ENCODE measurements around the gene SUSD2.

SUSD2 gene

DNA sequence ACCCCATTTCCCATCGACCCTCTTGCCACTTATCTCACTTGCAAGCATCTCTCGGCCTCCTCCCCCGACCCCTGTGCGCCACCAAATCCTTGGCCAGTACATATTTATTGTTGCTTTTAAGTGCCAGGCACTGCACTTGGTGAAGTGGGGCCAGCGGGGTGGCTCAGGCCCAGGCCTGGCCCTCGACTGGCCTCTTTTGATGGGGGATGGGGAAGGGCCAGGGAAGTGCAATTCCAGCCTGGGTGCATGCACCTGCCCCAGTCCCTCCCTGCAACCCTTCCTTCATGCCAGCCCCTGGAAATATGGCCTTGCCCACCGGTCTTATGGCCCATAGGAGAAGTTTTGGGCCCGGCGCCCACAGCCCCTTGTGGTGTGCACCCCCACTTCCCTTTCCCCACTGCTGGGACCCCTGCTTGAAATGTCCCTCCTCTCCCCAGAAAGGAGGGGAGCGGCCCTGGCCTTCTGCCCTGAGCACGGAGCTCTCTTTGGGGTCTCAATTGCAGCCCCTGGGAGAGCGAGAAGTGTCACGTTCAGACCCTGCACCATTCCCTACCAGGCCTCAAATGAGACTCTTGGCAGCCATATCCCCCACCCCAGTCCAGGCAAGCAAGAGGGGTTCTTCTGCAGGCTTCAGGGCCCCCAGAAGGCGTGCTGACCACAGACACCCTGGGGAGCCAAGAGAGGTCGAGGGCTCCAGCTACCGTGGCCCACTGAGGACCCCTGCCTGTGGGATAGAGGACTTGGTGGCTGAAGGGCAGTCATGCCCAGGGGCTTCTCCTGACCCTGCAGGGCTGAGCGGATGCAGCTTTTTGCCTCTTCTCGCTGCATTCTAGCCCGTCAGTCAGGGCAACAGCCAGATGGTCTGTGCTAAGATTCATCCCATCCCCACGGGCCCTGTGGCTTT lies 961 bp downstream of the SUSD2 start:
- ATAC-seq, result peak; percentile 38
- TF ChIP-seq ZFP30 (CRISPR knock-in tag; IDR thresholded peaks at IDR 0.05) (no peak), ZNF8 (CRISPR knock-in tag; IDR thresholded peaks at IDR 0.05) (no peak), GLIS3 (CRISPR knock-in tag; IDR thresholded peaks at IDR 0.05) (no peak), RARB (CRISPR knock-in tag; IDR thresholded peaks at IDR 0.05) (no peak), ARNTL (CRISPR knock-in tag; IDR thresholded peaks at IDR 0.05; ENCODE audit: borderline replicate concordance, low read depth) (no peak), OSR1 (CRISPR knock-in tag; IDR thresholded peaks at IDR 0.05) (no peak), ZFP3 (CRISPR knock-in tag; IDR thresholded peaks at IDR 0.05) (no peak), BACH2 (CRISPR knock-in tag; IDR thresholded peaks at IDR 0.05; ENCODE audit: borderline replicate concordance) (no peak), TCF4 (CRISPR knock-in tag; IDR thresholded peaks at IDR 0.05; ENCODE audit: borderline replicate concordance) (no peak), ZNF565 (CRISPR knock-in tag; conservative IDR thresholded peaks at IDR 0.05; ENCODE audit: low read depth) (no peak), ISL1 (CRISPR knock-in tag; IDR thresholded peaks at IDR 0.05) (no peak), SNAI2 (CRISPR knock-in tag; IDR thresholded peaks at IDR 0.05) (no peak), ESRRG (CRISPR knock-in tag; IDR thresholded peaks at IDR 0.05) (no peak), PPARA (CRISPR knock-in tag; IDR thresholded peaks at IDR 0.05; ENCODE audit: borderline replicate concordance) (no peak), CSDC2 (CRISPR knock-in tag; IDR thresholded peaks at IDR 0.05) (no peak)
- TF ChIP-seq, protein P1, sequence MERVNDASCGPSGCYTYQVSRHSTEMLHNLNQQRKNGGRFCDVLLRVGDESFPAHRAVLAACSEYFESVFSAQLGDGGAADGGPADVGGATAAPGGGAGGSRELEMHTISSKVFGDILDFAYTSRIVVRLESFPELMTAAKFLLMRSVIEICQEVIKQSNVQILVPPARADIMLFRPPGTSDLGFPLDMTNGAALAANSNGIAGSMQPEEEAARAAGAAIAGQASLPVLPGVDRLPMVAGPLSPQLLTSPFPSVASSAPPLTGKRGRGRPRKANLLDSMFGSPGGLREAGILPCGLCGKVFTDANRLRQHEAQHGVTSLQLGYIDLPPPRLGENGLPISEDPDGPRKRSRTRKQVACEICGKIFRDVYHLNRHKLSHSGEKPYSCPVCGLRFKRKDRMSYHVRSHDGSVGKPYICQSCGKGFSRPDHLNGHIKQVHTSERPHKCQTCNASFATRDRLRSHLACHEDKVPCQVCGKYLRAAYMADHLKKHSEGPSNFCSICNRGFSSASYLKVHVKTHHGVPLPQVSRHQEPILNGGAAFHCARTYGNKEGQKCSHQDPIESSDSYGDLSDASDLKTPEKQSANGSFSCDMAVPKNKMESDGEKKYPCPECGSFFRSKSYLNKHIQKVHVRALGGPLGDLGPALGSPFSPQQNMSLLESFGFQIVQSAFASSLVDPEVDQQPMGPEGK (CRISPR knock-in tag; IDR thresholded peaks at IDR 0.05; ENCODE audit: borderline replicate concordance), result no peak
- TF ChIP-seq, protein P2, sequence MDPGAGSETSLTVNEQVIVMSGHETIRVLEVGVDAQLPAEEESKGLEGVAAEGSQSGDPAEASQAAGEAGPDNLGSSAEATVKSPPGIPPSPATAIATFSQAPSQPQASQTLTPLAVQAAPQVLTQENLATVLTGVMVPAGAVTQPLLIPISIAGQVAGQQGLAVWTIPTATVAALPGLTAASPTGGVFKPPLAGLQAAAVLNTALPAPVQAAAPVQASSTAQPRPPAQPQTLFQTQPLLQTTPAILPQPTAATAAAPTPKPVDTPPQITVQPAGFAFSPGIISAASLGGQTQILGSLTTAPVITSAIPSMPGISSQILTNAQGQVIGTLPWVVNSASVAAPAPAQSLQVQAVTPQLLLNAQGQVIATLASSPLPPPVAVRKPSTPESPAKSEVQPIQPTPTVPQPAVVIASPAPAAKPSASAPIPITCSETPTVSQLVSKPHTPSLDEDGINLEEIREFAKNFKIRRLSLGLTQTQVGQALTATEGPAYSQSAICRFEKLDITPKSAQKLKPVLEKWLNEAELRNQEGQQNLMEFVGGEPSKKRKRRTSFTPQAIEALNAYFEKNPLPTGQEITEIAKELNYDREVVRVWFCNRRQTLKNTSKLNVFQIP (CRISPR knock-in tag; IDR thresholded peaks at IDR 0.05; ENCODE audit: borderline replicate concordance, low read depth), result no peak
- TF ChIP-seq, protein P3, sequence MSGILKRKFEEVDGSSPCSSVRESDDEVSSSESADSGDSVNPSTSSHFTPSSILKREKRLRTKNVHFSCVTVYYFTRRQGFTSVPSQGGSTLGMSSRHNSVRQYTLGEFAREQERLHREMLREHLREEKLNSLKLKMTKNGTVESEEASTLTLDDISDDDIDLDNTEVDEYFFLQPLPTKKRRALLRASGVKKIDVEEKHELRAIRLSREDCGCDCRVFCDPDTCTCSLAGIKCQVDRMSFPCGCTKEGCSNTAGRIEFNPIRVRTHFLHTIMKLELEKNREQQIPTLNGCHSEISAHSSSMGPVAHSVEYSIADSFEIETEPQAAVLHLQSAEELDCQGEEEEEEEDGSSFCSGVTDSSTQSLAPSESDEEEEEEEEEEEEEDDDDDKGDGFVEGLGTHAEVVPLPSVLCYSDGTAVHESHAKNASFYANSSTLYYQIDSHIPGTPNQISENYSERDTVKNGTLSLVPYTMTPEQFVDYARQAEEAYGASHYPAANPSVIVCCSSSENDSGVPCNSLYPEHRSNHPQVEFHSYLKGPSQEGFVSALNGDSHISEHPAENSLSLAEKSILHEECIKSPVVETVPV (CRISPR knock-in tag; IDR thresholded peaks at IDR 0.05), result no peak
- TF ChIP-seq, protein P4, sequence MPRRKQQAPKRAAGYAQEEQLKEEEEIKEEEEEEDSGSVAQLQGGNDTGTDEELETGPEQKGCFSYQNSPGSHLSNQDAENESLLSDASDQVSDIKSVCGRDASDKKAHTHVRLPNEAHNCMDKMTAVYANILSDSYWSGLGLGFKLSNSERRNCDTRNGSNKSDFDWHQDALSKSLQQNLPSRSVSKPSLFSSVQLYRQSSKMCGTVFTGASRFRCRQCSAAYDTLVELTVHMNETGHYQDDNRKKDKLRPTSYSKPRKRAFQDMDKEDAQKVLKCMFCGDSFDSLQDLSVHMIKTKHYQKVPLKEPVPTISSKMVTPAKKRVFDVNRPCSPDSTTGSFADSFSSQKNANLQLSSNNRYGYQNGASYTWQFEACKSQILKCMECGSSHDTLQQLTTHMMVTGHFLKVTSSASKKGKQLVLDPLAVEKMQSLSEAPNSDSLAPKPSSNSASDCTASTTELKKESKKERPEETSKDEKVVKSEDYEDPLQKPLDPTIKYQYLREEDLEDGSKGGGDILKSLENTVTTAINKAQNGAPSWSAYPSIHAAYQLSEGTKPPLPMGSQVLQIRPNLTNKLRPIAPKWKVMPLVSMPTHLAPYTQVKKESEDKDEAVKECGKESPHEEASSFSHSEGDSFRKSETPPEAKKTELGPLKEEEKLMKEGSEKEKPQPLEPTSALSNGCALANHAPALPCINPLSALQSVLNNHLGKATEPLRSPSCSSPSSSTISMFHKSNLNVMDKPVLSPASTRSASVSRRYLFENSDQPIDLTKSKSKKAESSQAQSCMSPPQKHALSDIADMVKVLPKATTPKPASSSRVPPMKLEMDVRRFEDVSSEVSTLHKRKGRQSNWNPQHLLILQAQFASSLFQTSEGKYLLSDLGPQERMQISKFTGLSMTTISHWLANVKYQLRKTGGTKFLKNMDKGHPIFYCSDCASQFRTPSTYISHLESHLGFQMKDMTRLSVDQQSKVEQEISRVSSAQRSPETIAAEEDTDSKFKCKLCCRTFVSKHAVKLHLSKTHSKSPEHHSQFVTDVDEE (CRISPR knock-in tag; IDR thresholded peaks at IDR 0.05), result no peak

DNA sequence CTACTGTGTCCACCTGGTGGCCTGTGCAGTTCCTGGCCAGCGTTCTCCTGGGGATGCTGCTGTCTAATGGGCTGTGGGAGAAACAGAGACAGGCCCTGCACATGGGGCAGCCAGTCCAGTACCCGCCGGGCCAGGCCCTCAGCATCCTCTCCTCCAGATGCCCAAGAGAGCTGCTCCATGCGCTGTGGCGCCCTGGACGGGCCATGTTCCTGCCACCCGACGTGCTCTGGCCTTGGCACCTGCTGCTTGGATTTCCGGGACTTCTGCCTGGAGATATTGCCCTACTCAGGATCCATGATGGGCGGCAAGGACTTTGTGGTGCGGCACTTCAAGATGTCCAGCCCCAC lies 1.6 kb downstream of the SUSD2 start:
- peak; percentile 35; the same call in 2 of the 3 replicates for ATAC-seq

DNA sequence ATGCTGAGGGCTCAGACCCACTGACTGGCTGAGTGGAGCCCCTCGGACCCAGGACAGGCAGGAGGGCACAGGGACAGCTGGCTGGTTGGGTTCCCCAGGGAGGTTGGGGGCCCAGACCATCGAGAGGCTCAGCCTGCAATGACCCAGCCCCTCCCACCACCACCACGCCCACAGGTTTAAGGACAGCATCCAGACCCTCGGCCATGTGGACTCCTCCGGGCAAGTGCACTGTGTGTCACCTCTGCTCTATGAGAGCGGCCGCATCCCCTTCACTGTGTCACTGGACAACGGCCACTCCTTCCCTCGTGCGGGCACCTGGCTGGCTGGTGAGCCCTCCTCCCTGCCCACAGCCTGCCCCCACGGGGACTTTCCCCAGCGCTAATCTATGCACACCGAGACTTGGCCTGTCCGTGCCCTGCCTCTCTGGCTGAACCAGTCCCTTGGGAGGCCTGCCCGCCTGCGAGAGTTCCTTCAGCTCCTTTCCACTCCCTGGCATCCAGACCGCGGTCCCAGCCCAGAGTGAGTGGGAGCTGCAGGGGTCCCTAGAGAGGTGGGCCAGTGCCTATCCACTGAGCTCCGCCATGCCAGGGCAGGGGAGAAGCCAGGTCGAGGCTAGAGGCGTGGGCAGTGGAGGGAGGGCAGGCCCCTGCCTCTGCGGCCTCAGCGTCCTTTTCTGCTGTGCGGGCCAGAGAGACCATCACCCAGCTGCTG lies 2.2 kb downstream of the SUSD2 start:
- TF ChIP-seq, protein P1 (CRISPR knock-in tag; IDR thresholded peaks at IDR 0.05; ENCODE audit: borderline replicate concordance), result no peak
- TF ChIP-seq ZNF8 (CRISPR knock-in tag; IDR thresholded peaks at IDR 0.05) (no peak), TCF4 (CRISPR knock-in tag; IDR thresholded peaks at IDR 0.05; ENCODE audit: borderline replicate concordance) (no peak), CSDC2 (CRISPR knock-in tag; IDR thresholded peaks at IDR 0.05) (no peak), RARB (CRISPR knock-in tag; IDR thresholded peaks at IDR 0.05) (no peak), BACH2 (CRISPR knock-in tag; IDR thresholded peaks at IDR 0.05; ENCODE audit: borderline replicate concordance) (no peak), SNAI2 (CRISPR knock-in tag; IDR thresholded peaks at IDR 0.05) (no peak), ESRRG (CRISPR knock-in tag; IDR thresholded peaks at IDR 0.05) (no peak), ISL1 (CRISPR knock-in tag; IDR thresholded peaks at IDR 0.05) (no peak), PPARA (CRISPR knock-in tag; IDR thresholded peaks at IDR 0.05; ENCODE audit: borderline replicate concordance) (no peak)
- TF ChIP-seq, protein P5, sequence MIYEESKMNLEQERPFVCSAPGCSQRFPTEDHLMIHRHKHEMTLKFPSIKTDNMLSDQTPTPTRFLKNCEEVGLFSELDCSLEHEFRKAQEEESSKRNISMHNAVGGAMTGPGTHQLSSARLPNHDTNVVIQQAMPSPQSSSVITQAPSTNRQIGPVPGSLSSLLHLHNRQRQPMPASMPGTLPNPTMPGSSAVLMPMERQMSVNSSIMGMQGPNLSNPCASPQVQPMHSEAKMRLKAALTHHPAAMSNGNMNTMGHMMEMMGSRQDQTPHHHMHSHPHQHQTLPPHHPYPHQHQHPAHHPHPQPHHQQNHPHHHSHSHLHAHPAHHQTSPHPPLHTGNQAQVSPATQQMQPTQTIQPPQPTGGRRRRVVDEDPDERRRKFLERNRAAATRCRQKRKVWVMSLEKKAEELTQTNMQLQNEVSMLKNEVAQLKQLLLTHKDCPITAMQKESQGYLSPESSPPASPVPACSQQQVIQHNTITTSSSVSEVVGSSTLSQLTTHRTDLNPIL (CRISPR knock-in tag; IDR thresholded peaks at IDR 0.05; ENCODE audit: low read depth), result no peak
- TF ChIP-seq, protein P3 (CRISPR knock-in tag; IDR thresholded peaks at IDR 0.05), result no peak

More for the DNA sequence above, 2.2 kb downstream of the SUSD2 start:
- no peak for ATAC-seq

Data from SK-N-SH treated with all-trans-retinoic acid at 6 μM for 48 hours (cell line).